ENCODE measurements around the gene TSC1.
"Not testable (repeated sequence)": the region's sequence is repeated elsewhere in the genome, so short reads cannot be mapped to it uniquely, and the experiment has no call there.

Gene TSC1

DNA sequence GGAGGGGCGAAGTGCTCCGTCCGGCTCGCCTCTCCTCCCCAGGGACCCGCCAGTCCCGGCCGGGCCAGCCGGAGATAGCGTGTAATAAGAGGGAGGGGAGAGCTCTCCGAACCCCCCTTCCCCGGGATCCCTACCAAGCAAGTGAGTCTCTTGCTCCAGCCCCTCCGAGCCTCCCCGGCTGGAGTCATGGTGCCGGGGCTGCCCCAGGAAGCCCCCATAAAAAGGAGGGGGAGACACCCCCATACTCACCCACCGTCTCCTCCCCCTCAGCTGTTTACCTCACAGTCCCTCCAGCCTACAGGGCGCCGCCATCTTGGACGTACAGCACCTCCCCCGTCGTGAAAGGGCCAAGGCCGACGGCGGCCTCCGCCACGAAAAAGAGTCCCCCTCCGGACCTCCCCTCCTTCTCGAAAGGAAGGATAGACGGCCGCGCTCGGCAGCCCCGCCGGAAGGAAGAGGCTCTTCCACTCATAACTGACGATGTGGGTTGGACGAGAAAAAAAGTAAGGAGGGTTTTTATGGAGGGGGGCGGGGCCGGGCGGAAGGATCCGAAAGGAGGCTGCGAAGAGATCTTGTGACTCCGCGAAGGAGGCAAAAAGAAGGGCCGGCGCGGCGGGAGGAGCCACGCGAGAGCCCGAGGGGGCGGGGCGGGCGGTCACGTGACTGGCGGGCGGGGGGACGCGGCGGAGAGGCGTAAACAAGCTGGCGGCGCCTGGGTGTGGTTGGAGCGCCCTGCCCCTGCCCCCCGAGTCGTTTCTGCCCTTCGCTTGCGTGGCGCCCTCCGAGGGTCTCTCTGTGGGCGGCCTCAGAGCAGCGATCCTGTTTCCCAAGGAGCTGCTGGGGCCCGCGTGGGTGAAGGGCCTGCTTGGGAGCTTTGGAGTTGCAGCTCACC, at the start of gene TSC1:
TSC1 (minus strand) TSS at position 323 of the 892 bp plus-strand sequence. CDS start 15,744 bp downstream, outside the sequence.
- DNase-seq (ENCODE audit: low read depth), result peak; percentile 55

DNA sequence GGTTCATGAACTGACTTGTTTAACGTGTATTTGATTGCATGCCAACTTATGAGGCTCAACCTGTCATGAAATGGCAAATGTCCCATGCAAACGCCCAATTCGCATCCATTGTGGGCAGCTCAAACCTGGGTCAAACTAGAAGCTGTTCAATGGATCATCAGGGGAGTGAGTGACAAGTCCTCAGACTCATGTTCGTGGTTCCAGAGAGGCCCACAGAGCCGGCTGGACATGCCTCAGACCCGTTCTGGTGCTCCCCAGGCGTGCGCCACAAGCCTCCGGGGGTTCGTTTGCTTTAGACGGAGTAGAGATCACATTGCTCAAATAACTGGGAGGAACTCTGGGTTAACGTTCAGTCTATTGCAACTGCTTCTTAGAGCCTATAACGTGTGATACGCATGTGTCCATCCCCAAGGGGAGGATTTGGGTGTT, 49.1 kb upstream of the TSC1 start:
- no peak for DNase-seq (ENCODE audit: low read depth)

DNA sequence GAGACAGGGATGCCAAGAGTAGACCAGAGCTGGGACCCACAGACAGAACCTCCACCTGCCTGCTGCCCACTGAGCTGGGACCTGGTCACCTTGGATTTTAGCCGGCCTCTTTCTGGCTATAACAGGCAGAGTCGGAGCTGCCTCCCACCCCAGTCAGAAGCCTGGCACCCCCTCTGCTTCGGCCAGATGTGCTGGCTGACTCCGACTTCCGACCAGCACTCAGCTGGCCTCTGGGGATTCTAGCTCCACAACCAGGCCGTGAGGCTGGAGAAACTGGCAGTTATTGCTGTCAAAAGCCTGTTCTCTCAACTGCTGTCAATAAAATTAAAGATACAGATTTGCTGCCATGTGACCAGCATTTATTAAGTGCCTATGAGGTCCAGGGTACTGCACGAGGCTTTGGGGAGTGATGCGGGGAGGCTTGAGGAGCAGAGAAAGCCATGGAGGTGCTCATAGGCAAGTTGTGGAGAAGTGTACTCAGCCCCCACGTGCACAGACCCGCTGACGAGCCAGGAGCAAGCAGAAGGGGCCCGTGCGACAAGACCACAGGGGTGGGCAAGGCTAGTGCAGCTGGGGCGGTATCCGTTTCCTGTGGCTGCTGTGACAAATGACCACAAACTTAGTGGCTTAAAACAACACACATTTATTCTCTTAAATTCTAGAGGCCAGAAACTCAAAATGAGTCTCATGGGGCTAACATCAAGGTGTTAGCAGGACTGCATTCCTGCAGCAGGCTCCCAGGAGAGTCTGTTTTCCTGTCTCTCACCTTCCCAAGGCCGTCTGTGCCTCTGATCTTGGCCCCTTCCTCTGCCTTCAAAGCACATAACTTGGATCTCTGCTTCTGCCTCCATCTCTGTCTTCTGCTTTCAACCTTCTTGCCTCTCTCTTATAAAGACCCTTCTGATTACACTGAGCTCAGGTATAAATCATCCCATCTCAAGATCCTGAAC, 47.2 kb upstream of the TSC1 start:
- DNase-seq (ENCODE audit: low read depth), result no peak

DNA sequence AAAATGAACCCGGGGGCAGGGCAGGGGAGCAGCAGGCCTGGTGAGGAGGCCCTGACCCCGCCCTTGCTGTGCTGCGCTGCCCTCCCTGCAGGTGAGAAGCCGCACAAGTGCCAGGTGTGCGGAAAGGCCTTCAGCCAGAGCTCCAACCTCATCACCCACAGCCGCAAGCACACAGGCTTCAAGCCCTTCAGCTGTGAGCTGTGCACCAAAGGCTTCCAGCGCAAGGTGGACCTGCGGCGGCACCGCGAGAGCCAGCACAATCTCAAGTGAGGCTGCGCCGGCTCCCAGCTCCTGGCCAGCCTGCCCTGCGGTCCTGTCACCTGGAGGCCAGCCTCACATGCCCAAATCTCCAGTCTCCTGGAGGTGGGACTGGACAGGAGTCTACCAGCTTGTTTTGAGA, 46.4 kb upstream of the TSC1 start:
- no peak for DNase-seq (ENCODE audit: low read depth)

DNA sequence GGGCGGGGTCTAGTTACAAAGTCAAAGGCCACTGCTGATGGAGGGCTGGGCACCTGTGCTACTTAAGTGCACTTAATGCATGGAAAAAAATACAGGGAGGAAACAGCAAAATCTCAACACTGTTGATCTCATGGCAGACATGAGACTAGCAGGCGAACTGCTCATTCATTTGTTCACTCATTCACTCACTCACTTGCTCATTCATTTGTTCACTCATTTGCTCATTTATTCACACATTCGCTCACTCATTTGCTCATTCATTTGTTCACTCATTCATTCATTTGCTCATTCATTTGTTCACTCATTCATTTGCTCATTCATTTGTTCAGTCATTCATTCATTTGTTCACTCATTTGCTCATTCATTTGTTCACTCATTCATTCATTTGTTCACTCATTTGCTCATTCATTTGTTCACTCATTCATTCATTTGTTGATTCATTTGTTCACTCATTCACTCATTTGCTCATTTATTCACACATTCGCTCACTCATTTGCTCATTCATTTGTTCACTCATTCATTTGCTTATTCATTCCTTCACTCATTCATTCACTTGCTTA, 45.7 kb upstream of the TSC1 start:
- DNase-seq (ENCODE audit: low read depth), result not testable (repeated sequence)

DNA sequence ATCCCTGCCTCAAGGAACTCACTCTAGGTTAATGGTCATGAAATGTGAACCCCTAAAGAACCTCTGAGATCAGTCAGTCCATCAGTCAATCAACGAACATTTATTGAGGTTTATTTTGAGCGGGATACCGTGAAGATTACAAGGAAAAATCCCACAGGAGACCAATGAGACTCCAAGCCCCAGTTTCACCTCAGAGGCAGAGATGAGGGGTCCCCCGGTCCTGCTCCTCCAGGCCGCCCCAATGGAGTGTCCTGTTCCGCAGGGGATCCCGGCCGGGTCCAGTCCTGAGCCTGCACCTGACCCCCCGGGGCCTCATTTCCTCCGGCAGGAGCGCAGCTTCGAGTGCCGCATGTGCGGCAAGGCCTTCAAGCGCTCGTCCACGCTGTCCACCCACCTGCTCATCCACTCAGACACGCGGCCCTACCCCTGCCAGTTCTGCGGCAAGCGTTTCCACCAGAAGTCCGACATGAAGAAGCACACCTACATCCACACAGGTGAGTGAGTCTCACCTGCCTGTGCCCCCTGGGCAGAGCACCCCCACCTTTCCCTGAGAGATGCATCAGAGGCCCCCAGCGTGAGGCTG, 45.1 kb upstream of the TSC1 start:
- no peak for DNase-seq (ENCODE audit: low read depth)

DNA sequence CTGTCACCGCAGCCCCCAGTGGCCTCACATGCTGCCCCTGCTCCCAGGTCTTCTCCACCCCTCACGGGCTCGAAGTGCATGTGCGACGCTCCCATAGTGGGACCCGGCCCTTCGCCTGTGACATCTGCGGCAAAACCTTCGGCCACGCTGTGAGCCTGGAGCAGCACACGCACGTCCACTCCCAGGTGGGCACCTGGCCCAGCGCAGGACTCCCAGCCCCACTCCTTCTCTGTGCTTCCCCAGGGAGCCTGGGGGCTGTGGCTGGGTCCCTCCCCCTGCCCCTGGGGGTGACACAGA, 44.5 kb upstream of the TSC1 start:
- DNase-seq (ENCODE audit: low read depth), result no peak

DNA sequence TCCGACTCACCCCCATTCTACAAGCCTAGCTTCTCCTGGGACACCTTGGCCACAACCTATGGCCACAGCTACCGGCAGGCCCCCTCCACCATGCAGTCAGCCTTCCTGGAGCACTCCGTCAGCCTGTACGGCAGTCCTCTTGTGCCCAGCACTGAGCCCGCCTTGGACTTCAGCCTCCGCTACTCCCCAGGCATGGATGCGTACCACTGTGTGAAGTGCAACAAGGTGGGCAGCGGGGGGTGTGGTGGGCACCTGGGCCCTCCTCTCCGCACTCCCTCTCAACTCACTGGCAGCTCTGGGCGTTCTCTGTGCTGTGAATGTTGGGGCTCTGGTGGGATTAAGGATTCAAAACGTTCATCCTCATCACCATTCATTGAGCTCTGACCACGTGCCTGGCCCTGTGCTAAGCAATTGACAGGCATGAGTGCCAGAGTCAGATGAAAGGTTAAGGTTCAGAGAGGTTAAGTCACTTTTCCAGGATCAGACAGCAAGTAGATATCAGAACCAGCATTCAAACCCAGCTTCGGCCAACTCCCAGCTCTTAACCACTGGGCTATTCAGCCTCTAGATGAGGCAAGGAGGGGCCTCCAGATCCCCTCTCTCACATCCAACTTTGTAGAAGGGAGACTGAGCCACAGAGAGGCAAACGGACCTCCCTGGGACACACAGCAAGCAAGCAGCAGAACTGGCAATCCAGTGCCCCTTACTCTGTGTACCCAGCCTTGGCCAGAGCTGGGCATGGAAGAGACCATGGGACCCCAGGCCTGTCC, 44.0 kb upstream of the TSC1 start:
- no peak for DNase-seq (ENCODE audit: low read depth)

DNA sequence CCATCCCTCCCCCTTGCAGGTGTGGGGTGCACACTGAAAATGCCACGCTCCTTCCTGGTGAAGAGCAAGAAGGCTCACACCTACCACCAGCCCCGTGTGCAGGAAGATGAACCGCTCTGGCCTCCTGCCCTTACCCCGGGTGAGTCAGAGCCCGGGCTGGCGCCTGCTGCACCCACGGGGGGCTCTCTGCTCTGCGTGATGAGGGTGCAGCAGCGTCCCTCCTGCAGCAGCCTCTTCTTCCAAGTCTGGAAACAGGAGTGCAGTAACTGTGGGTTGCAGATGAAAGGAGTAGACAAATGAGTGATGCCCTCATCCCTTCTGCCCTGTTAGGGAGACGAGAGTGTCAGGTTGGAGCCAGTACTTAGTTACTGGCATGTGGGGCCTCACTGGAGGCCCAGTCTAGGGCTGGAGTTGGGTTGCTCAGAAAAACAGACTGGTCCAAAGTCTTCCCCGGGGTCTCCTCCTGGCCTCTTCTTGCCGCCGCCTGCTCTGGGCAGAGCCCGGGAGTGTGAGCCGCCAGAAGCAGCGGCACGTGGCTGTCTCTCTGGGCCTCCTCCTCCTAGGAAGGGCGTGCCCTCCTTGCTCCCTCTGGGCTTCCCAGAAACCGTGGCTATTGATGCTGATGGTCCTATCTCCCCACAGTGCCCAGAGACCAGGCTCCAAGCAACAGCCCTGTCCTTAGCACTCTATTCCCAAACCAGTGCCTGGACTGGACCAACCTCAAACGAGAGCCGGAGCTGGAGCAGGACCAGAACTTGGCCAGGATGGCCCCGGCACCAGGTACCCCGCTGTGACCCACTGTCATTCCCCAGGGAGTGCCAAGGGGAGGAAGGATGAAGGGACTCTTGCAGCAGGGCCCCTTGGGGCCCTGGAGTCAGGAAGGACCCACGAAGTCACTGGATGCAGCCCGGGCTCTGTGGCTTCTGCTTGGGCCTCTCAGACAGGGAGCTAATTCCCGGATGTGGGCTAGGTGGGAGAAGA, 42.5 kb upstream of the TSC1 start:
- DNase-seq (ENCODE audit: low read depth), result no peak

DNA sequence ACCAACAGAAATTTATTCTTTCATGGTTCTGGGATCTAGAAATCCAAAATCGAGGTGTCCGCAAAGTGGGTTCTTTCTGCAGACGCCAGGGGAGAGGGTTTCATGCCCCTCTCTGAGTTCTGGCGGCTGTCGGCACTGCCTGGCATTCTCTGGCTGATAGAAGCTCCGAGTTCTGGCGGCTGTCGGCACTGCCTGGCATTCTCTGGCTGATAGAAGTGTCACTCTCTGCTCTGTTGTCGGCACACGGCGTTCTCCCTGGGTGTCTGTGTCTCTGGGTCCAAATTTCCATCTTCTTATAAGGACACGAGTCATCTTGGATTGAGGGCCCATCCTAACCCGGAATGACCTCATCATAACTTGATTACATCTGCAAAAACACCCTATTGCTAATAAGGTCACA, 41.7 kb upstream of the TSC1 start:
- no peak for DNase-seq (ENCODE audit: low read depth)

DNA sequence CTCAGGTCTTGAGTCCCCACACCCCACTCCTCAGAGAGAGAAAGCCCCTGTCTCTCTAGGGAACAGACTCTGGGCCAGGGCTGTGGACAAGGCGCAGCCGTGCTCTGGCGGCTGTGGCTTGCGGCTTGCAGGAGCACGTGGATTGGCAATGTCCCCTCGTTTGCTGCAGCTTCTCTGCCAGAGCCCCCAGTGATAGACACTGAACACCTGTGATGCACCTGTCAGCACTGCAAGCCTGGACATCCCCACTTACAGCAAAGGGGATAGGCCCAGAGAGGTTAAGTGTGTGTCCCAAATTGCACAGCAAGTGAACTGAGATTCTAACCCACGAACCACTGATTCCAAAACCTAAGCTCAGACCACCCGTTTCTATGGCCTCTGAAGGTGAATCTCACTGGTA, 41.1 kb upstream of the TSC1 start:
- no peak for DNase-seq (ENCODE audit: low read depth)

DNA sequence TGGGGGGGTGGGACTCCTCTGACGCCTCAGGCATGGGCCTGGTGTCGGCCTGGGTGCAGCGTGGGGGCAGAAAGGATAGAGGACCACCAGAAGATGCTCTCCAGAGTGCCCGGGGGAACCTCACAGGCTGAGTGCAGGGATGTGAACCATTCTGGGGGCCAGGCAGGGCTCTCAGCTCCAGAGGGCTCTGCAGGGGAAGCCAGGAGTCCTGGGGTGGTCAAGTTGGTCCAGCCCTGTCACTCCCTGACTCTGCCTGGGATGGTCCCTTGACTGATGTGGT, 40.6 kb upstream of the TSC1 start:
- no peak for DNase-seq (ENCODE audit: low read depth)

DNA sequence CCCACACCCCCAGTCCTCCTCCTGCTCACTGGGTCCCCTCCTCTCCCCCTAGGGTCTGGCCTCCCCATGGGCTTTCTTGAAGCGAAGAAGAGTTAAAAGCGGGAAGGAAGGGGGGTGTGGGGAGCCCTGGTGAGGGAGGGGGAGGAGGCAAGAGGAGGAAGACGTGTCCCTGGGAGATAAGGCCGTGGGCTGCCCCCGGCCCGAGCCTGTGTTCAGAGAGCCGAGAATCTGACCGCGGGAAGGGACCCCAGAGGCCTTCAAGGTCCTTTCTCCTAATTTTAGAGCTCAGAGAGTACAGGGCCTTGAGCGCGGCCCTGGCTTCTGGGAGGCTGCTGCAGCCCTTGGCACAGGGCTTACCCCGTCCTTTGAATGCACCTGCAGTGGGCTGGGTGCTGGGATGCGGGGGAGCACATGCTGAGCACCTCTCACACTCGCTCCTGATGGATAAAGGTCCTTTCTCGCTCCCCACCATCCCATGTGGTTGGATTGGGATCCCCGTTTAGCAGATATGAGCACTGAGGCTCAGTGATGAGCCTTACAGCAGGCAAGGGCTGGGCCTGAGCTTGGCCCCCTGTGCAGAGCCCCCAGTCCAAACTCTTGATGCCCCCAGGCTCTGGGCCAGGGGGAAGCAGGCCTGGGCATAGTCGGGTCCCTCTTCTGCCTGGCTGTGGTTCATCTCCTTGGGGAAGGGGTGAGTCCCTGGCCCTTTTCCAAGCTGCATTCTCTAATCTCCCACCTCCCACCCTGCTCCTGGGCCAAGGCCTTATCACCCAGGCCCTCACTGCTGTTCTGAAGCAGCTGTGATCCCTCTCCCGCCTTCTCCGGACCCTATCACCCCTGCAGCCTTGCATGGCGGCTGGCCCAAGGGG, 40.0 kb upstream of the TSC1 start:
- no peak for DNase-seq (ENCODE audit: low read depth)

DNA sequence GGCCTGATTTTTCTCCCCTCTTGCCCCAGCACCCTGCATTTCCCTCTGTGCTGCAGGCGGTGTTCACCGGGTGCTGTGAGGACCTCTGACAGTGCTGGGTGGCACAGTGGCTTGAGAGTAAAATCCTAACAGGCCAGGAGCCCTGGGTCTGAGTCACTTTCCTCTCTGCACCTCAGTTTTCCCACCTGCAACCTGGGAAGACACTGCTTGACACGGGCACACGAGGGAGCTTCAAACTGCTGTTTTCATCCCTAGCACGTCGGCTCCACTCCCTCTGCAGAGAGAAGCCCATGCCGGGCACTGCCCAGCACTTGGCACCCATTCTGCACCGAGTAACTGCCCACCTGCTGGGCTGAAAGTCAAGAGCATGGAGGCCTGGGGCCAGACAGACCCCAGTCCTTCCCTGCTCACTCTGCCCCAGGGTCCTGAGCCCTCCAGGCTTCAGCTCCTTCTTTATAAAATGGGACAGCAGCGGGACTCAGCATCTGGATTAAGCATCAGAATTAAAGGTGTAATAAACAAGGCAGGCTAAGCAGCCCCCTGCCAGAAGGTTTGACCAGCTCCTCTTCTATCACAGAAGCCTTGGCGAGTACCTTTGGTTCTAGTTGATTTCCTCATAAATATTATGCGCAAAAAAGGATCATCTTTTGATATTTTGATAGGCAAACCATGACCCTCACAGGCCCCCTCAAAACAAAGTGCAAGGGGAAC, 39.2 kb upstream of the TSC1 start:
- DNase-seq (ENCODE audit: low read depth), result no peak

DNA sequence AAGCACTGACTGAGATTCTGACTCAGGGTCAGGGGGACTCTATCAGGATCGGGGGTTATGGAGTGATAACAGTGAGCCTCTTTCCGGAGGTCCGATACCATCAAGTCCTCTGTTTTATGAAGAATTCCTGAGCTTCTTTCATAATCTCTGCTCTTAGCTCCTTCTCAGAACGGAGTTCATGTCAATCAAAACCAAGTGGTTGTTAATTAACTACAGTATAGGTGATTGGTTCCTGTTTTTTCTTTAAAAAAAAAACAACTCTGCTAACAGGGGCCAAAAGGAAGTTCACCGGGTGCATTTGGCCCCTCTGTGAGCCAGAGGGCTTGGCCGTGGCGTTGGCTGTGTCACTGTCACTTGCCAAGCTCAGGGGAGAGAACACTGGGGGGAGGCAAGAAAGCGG, 38.0 kb upstream of the TSC1 start:
- DNase-seq (ENCODE audit: low read depth), result no peak

DNA sequence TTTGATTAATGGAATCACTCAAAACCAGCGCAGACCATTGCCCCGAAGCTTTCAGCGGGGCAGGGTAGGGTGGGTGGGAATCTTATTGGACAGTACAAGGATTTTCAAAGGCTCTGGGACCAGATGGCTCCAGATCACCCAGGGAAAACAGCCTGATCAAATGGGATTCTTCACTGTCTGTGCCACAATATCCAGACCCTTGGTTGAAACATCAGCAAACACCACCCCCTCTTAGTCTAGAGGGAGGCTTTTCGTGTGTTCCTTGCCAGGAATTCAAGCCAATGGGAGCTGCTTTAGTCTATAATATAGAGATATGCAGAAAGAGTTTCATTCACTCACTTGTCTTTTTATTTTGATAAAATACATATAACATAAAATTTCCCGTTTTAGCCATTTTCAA, 35.7 kb upstream of the TSC1 start:
- DNase-seq (ENCODE audit: low read depth), result no peak

DNA sequence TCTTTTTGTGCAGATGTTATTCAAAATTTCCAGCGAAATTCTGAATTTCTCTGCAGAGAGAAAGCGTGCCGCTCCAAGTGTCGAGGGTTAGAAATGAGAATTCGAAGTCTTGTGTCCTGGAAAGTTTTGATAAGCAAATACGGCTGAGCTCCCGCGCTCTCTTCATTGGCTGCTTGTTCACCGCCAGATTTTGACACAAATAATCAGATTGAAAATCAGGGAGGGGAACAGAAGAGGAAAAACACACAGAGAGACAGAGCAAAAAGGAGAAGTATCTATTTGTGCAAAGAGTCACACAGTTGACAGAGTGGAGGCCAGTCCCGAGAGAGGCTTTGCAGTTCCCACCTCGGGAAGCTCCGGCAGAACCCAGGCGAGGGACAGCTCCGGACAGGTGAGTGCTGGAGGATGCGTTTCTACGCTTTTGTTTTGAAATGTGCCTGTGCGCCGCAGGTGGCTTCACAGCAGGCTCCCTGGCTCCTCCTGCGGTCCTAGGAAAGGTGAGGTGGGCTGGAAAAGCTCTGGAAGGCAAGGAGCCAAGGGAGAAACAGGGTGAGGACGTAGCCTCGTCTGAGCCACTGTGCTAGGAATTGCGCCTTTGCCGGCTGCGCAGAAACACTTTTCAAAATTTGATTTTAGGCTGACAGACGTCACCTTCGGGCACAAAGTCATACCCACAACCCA, 34.2 kb upstream of the TSC1 start, which contains the start of gene GFI1B:
GFI1B (plus strand) TSS at position 244 of the 681 bp plus-strand sequence. CDS start 7,985 bp downstream, outside the sequence.
- no peak for DNase-seq (ENCODE audit: low read depth)

DNA sequence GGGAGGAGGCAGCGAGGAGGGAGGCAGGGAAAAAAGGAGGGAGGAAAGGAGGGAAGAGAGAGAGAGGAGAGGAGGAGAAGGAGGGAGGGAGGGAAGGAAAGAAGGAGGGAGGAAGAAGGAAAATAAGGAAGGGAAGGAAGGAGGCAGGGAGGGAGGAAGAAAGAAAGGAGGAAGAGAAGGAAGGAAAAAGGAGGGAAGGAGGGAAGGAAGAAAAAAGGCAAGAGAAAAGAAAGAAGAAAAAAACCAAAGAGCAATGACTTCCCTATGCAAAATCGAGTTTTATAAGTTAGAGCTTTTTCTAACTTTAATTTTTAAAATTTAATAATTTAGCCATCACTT, 33.7 kb upstream of the TSC1 start:
- DNase-seq (ENCODE audit: low read depth), result no peak

Data from HS-27A (cell line).